GM19328 (cell line): ENCODE data around the gene PRKG1.
"Not testable (repeated sequence)": the region's sequence is repeated elsewhere in the genome, so short reads cannot be mapped to it uniquely, and the experiment has no call there.

Experiments
- ATAC-seq: cut with Tn5 transposase; IDR thresholded peaks from one replicate; pipeline ENCODE4 v1.9.1; 2021; ENCODE audit warnings: mild to moderate bottlenecking, moderate library complexity; ENCODE audit not compliant: unreplicated experiment

The PRKG1 gene

GRCh38 chr10:51367694-51368093 lies 293.4 kb downstream of the PRKG1 start:
- no peak for ATAC-seq

- ATAC-seq: no peak
These were observed 294.7 kb downstream of the PRKG1 start for GRCh38 chr10:51368943-51369342.

GRCh38 chr10:51369903-51370302 lies 295.6 kb downstream of the PRKG1 start:
- ATAC-seq: no peak

DNA sequence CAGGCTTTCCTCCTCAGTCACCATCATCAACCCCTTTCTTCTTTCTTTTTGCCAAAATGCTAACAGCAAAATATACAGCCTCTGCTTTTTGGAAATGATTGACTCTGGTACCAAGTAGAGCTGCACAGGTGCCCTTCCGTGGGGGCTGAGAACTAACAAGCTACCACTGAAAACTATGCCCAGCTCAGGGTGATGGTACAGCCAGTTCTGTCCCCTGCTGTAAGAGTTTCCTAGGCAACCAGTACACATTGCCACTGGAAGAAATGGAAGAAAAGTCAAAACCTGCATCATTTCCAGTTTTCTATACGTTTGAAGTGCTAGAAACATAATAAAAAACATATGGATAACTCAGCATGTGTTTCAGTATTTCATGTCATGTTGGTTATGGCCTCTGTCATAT lies 297.5 kb downstream of the PRKG1 start:
- ATAC-seq: no peak

DNA sequence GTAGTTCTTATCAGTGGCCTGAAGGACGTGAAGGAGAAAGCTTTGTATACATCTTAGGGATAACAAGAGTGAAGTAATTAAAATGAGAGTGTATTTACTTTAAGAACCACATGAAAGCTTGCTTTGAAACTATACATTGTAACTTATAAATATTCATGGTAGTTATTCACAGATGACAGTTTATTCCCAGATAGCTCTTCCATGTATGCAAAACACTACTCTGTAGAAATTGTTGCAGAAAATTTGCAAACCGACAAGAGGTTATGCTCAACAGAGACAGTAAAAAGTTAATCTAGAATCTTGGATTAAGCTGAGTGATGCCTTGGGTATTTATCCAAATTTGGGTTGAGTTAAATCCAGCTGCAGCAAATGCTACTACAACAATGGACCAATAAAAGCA lies 301.5 kb downstream of the PRKG1 start:
- no peak for ATAC-seq

DNA sequence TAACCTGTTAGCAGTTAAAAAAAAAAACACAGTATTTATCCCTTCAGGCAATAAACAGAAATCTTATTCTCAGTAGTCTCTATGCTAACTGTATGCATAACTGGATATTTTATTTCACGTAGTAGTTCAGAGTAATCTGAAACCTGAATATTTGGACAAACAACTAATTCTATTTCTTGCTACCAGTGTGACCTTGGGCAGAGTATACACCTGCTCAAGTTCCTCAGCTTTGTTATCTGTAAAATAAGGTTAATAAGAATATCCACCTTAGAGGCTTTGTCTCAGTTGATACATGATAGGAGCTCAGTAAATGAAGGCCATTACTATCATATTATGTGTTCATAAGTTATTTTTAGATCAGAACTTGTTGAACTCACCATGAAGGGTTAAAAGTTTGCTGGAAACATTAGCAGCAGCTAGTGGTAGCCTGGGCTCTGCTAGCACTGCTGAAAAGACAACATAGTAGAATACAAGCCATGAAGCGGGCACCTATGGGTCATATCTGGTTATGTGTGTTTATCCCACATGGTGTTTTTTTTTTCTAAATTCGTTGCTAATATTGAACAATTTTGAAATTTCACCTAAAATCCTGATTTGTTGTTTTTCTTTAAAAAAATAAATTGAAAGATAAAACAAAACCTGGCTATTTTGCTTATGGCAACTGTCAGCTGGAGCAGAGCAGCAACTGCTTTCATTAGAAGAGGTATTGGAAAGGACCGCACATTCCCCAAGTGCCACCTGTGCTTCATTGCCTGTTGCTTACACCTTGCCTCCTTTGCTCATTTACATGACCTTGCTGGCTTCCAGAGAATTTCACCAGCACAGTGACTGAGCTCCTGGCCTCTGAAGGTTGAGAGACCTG lies 303.0 kb downstream of the PRKG1 start:
- ATAC-seq: no peak

DNA sequence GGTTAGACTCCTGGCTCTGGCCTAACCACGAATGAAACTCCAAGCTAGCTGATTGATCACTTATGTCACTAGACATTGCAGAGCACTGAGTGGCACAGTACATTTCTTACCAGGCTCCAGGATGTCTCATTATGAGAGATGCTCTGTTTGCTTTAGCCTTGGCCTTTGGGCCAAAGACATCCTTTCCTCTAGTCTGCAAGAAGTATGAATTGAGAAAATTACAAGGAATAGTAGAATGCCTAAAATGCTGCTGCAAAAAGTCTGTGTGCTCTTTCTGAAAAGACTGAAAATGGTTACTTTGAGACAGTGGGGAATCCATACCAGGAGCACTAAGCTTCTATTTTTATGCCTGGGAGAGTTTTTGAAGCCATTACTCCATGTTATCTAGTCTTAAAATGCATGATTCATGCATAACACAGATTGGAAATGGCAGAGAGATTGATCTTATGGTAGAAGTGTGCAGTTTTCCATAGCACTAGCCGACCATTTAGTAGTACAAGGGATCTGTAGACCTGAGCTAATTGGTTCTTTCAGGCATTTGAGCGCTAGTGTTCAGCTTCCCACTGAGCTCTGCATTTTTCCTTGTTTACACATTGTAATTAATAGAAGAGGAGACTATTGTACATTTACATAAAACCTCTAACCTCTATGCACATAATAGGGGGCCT lies 303.8 kb downstream of the PRKG1 start:
- ATAC-seq: no peak

- ATAC-seq: no peak
These were observed 307.9 kb downstream of the PRKG1 start for GRCh38 chr10:51382181-51382580.

DNA sequence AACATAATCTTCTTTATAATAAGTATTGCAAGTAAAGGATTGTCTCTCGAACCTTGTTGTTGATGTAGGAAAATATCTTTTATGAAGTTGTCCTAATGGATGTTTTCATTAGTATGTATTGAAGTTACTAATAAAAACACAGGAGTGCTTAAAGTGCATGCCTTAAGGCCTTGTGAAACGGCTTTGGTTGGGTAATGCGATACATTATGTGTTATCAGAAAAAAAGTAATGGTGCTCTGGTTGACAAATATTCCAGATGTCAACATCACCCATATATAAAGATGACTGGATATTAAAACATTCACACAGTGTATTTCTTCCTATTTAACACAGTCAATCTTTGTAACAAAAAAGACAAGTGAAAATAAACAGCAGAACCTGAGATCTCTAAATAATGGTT lies 310.7 kb downstream of the PRKG1 start:
- ATAC-seq: no peak

DNA sequence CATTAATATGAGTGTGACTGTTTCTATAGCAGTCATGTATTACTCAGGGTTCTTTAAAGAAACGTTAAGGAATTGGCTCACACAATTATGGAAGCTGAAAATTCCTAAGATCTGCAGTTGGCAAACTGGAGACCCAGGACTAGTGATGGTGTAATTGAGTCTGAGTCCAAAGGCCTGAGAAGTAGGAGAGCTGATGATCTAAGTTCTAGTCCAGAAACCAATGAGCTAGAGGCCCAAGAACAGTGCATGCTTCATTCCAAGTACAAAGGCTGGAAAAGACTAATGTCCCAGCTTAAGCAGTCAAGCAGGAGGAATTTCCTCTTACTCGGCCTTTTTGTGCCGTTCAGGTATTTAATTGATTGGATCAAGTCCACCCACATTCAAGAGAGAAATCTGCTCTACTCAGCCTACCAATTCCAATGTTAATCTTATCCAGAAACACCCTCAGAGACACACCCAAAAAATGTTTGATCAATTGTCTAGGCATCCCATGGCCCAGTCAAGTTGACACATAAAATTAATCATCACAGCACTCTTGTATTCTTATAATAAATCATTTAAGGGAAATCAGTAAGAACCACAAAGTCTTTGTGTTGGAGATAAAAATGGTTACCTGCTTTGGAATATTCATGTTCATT lies 312.1 kb downstream of the PRKG1 start:
- no peak for ATAC-seq

DNA sequence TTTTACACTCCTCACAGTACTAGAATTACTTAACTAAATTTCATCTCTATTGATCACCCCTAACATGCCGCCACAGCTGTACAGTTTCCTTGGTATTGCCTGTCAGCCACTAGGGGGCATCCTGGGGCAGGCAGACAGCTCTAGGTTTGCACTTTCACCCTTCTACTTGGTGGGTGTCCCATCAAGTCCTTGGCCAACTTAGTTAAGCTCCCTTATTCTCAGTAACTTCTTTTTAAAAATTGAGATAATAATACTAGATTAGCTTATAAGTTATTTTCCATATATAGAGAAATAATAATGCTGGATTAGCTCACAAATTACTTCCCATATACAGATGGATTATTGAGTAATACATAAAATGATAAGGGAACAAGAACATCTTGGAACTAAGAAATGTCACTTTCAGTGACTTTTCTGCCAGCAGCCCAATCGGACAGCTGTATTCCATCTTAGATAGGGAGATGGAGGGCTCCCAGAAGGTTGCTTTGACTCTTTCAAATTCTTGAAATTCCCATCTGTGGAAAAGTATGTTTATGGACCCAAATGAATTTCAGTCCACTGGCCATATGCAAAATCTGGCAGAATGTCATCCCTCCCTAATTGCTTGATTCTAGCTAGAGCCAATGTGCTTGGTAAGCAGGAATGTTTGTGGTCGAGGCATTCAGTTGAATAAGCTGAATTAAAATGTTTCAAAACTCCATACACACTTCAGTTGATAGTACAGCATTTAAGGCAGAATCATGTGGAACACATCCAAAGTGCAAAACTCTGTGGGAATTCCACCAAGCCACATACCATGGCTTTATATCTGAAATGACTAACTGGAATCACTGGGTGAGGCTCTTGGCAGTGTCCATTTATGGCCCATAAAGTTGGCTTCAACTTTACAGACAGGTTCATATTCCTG lies 315.4 kb downstream of the PRKG1 start:
- peak; percentile 94 for ATAC-seq

GRCh38 chr10:51393006-51393405 lies 318.7 kb downstream of the PRKG1 start:
- ATAC-seq: not testable (repeated sequence)

GRCh38 chr10:51394039-51394438 lies 319.8 kb downstream of the PRKG1 start:
- no peak for ATAC-seq

- ATAC-seq: no peak
These were observed 323.0 kb downstream of the PRKG1 start for GRCh38 chr10:51397244-51397643.

GRCh38 chr10:51397695-51398094 lies 323.4 kb downstream of the PRKG1 start:
- no peak for ATAC-seq

DNA sequence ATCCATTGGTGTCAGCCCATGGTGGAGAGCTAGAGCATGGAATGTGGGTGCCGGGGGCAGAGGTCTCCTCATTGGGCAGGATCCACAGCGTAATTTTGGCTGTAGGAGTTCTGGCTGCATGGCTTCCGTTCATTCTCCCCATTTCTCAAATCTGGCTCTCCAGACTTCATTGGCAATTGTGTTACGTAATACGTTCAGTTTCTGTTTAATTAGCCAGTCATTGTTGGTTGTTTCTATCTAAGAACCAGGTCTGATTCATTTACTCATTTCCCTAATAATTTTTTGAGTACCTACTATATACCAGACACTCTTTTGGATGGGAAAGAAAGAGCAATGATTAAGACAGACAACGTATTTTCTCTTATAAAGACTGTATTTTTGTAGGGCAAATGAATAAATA lies 325.6 kb downstream of the PRKG1 start:
- ATAC-seq: no peak

- no peak for ATAC-seq
These were observed 326.3 kb downstream of the PRKG1 start for GRCh38 chr10:51400392-51401096.

DNA sequence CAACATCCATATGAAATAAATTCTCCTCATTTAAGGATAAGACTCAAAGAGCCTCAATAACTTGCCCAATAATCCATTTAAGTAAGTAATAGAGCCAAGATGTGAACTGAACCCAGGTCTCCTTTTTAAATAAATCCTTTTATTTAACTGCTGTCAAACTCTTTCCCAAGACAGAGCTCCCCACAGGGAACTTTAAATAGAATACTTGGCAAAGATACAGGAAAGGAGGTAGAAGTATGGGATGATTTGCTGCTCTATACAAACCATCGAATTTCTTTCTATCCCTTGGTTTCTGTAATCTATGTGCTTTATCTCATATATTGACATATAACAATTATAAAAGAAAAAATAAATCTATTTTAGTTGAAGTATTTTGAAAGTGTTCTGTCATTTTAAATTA lies 329.2 kb downstream of the PRKG1 start:
- ATAC-seq: no peak

- no peak for ATAC-seq
These were observed 331.5 kb downstream of the PRKG1 start for GRCh38 chr10:51405580-51406351.
